ENCODE data around the gene S1PR5. TPM values are rescaled to one million over a fixed set of nuclear protein-coding genes. Genes with fewer than 3 reads are reported as not detected.

S1PR5 gene
- total and polyA plus RNA-seq, 9 of the 15 experiments (the other 6 are each of a cell fraction or from before 2014, with no cell fraction given) = 0.03 to 0.54 (median 0.35) TPM; not detected in 4

DNA sequence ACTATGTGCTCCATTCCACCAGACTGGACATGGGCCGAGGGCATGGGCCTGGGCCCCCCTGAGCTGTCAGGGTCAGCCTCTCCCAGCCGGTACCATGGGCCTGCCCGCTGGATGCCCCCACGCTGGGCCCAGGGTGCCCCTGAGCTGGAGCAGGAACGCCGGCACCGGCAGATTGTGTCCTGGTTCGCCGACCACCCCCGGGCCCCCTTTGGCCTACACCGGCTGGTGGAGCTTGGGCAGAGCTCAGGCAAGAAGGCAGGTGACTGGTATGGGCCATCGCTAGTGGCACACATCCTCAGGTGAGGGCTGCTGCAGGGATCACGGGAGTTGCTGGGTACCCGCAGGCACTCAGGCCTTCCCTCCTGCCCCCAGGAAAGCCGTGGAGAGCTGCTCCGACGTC lies 29.6 kb upstream of the S1PR5 start (continued):
- TF ChIP-seq, protein P1, sequence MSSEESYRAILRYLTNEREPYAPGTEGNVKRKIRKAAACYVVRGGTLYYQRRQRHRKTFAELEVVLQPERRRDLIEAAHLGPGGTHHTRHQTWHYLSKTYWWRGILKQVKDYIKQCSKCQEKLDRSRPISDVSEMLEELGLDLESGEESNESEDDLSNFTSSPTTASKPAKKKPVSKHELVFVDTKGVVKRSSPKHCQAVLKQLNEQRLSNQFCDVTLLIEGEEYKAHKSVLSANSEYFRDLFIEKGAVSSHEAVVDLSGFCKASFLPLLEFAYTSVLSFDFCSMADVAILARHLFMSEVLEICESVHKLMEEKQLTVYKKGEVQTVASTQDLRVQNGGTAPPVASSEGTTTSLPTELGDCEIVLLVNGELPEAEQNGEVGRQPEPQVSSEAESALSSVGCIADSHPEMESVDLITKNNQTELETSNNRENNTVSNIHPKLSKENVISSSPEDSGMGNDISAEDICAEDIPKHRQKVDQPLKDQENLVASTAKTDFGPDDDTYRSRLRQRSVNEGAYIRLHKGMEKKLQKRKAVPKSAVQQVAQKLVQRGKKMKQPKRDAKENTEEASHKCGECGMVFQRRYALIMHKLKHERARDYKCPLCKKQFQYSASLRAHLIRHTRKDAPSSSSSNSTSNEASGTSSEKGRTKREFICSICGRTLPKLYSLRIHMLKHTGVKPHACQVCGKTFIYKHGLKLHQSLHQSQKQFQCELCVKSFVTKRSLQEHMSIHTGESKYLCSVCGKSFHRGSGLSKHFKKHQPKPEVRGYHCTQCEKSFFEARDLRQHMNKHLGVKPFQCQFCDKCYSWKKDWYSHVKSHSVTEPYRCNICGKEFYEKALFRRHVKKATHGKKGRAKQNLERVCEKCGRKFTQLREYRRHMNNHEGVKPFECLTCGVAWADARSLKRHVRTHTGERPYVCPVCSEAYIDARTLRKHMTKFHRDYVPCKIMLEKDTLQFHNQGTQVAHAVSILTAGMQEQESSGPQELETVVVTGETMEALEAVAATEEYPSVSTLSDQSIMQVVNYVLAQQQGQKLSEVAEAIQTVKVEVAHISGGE (CRISPR knock-in tag; IDR thresholded peaks at IDR 0.05) = no peak
- TF ChIP-seq, protein P2, sequence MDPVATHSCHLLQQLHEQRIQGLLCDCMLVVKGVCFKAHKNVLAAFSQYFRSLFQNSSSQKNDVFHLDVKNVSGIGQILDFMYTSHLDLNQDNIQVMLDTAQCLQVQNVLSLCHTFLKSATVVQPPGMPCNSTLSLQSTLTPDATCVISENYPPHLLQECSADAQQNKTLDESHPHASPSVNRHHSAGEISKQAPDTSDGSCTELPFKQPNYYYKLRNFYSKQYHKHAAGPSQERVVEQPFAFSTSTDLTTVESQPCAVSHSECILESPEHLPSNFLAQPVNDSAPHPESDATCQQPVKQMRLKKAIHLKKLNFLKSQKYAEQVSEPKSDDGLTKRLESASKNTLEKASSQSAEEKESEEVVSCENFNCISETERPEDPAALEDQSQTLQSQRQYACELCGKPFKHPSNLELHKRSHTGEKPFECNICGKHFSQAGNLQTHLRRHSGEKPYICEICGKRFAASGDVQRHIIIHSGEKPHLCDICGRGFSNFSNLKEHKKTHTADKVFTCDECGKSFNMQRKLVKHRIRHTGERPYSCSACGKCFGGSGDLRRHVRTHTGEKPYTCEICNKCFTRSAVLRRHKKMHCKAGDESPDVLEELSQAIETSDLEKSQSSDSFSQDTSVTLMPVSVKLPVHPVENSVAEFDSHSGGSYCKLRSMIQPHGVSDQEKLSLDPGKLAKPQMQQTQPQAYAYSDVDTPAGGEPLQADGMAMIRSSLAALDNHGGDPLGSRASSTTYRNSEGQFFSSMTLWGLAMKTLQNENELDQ (CRISPR knock-in tag; IDR thresholded peaks at IDR 0.05; ENCODE audit: borderline replicate concordance) = no peak
- TF ChIP-seq, protein P3, sequence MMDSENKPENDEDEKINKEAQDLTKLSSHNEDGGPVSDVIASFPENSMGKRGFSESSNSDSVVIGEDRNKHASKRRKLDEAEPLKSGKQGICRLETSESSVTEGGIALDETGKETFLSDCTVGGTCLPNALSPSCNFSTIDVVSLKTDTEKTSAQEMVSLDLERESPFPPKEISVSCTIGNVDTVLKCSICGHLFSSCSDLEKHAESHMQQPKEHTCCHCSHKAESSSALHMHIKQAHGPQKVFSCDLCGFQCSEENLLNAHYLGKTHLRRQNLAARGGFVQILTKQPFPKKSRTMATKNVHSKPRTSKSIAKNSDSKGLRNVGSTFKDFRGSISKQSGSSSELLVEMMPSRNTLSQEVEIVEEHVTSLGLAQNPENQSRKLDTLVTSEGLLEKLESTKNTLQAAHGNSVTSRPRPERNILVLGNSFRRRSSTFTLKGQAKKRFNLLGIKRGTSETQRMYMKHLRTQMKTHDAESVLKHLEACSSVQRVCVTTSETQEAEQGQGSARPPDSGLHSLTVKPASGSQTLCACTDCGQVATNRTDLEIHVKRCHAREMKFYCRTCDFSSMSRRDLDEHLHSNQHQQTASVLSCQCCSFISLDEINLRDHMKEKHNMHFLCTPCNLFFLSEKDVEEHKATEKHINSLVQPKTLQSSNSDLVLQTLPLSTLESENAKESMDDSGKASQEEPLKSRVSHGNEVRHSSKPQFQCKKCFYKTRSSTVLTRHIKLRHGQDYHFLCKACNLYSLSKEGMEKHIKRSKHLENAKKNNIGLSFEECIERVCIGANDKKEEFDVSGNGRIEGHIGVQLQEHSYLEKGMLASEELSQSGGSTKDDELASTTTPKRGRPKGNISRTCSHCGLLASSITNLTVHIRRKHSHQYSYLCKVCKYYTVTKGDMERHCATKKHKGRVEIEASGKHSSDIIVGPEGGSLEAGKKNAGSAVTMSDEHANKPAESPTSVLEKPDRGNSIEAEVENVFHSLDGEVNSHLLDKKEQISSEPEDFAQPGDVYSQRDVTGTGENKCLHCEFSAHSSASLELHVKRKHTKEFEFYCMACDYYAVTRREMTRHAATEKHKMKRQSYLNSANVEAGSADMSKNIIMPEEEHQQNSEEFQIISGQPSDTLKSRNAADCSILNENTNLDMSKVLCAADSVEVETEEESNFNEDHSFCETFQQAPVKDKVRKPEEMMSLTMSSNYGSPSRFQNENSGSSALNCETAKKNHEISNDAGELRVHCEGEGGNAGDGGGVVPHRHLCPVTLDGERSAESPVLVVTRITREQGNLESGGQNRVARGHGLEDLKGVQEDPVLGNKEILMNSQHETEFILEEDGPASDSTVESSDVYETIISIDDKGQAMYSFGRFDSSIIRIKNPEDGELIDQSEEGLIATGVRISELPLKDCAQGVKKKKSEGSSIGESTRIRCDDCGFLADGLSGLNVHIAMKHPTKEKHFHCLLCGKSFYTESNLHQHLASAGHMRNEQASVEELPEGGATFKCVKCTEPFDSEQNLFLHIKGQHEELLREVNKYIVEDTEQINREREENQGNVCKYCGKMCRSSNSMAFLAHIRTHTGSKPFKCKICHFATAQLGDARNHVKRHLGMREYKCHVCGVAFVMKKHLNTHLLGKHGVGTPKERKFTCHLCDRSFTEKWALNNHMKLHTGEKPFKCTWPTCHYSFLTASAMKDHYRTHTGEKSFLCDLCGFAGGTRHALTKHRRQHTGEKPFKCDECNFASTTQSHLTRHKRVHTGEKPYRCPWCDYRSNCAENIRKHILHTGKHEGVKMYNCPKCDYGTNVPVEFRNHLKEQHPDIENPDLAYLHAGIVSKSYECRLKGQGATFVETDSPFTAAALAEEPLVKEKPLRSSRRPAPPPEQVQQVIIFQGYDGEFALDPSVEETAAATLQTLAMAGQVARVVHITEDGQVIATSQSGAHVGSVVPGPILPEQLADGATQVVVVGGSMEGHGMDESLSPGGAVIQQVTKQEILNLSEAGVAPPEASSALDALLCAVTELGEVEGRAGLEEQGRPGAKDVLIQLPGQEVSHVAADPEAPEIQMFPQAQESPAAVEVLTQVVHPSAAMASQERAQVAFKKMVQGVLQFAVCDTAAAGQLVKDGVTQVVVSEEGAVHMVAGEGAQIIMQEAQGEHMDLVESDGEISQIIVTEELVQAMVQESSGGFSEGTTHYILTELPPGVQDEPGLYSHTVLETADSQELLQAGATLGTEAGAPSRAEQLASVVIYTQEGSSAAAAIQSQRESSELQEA (IDR thresholded peaks at IDR 0.05; ENCODE audit: low read depth) = no peak
- TF ChIP-seq PRMT5 (CRISPR knock-in tag; IDR thresholded peaks at IDR 0.05) (no peak), GABPA (tag; conservative IDR thresholded peaks at IDR 0.05; ENCODE audit: low read depth) (no peak), POLR2G (IDR thresholded peaks at IDR 0.05; ENCODE audit: low read depth, low read length) (peak; percentile 52), ZNF431 (CRISPR knock-in tag; IDR thresholded peaks at IDR 0.05) (no peak)
- TF ChIP-seq, protein P4, sequence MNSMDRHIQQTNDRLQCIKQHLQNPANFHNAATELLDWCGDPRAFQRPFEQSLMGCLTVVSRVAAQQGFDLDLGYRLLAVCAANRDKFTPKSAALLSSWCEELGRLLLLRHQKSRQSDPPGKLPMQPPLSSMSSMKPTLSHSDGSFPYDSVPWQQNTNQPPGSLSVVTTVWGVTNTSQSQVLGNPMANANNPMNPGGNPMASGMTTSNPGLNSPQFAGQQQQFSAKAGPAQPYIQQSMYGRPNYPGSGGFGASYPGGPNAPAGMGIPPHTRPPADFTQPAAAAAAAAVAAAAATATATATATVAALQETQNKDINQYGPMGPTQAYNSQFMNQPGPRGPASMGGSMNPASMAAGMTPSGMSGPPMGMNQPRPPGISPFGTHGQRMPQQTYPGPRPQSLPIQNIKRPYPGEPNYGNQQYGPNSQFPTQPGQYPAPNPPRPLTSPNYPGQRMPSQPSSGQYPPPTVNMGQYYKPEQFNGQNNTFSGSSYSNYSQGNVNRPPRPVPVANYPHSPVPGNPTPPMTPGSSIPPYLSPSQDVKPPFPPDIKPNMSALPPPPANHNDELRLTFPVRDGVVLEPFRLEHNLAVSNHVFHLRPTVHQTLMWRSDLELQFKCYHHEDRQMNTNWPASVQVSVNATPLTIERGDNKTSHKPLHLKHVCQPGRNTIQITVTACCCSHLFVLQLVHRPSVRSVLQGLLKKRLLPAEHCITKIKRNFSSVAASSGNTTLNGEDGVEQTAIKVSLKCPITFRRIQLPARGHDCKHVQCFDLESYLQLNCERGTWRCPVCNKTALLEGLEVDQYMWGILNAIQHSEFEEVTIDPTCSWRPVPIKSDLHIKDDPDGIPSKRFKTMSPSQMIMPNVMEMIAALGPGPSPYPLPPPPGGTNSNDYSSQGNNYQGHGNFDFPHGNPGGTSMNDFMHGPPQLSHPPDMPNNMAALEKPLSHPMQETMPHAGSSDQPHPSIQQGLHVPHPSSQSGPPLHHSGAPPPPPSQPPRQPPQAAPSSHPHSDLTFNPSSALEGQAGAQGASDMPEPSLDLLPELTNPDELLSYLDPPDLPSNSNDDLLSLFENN (IDR thresholded peaks at IDR 0.05; ENCODE audit: low read depth in 2 of 2, low read length in 2 of 2) = no peak

All from K562 (cell line).